Esophagus squamous epithelium (tissue), 5 donors: ENCODE measurements around the gene TOB1. TPM values are rescaled to one million over a fixed set of nuclear protein-coding genes. Genes with fewer than 3 reads are reported as not detected.
A peak's percentile ranks its signal among the peaks of the same experiment; 100 is the strongest.
"Not testable (repeated sequence)": the region's sequence is repeated elsewhere in the genome, so short reads cannot be mapped to it uniquely, and the experiment has no call there.

Source experiments
- DNase-seq: peaks from one replicate; lab custom pipeline; 2025; lab: John Stamatoyannopoulos, UW
- H3K27ac ChIP-seq, 4 donors: fragments of 200-600 bp; sonication (generic); one replicate each; pipeline ENCODE4 v1.5.1; 2016 to 2019; ENCODE audit warnings: mild to moderate bottlenecking in 1 of 4
- H3K27me3 ChIP-seq, 4 donors: fragments of 200-600 bp; sonication (generic); 1 replicate in 3 of 4; 2 replicates in 1 of 4; pipeline versions ENCODE4 v1.5.1 to v1.6.0; 2017 to 2021; ENCODE audit warnings: antibody characterized with exemption in 1 of 4
- H3K36me3 ChIP-seq, 3 donors: fragments of 200-600 bp; sonication (generic); one replicate each; pipeline ENCODE4 v1.5.1; 2016 to 2019
- H3K4me1 ChIP-seq, 3 donors: fragments of 200-600 bp; sonication (generic); one replicate each; pipeline ENCODE4 v1.5.1; 2017 to 2019
- H3K4me3 ChIP-seq, 4 donors: fragments of 200-600 bp; sonication (generic); 1 replicate in 3 of 4; 2 replicates in 1 of 4; pipeline ENCODE4 v1.5.1; 2016 to 2019; ENCODE audit warnings: mild to moderate bottlenecking in 2 of 4, moderate library complexity in 1 of 4
- H3K9me3 ChIP-seq, 3 donors: fragments of 200-600 bp; sonication (generic); one replicate each; pipeline ENCODE4 v1.5.1; 2016 to 2019
- POLR2A ChIP-seq, 4 donors: fragments of 450-650 bp; IDR thresholded peaks; one replicate each; pipeline ENCODE4 v1.6.1; 2017; ENCODE audit warnings: antibody characterized with exemption in 4 of 4, mild to moderate bottlenecking in 4 of 4, moderate library complexity in 3 of 4
- WGBS, 2 donors: methylation state at CpG; one replicate each; pipeline ENCODE4 v1.1.5; 2018; 5-methylcytosine and 5-hydroxymethylcytosine counted together
- intact Hi-C: fragments of 100-400 bp; cut with DNase I; formaldehyde crosslinking; loops from one replicate; pipeline ENCODE4 v1.15.0; 2022
- total RNA-seq, 4 donors: library from RNA; depleted of rRNA; stranded (reverse); fragments of >200 nt; gene quantifications; one replicate each; pipeline ENCODE4 v1.1.0, GENCODE V29; 2016
- TF ChIP-seq, protein P1 (sequence below), 6 experiments: fragments of 450-650 bp in 4 of 6; fragments of 200-600 bp in 2 of 6; sonication (generic) in 2 of 6; IDR thresholded peaks; one replicate each; pipeline ENCODE4 v1.5.1; 2016 to 2019; ENCODE audit warnings: antibody characterized with exemption in 6 of 6, mild to moderate bottlenecking in 4 of 6, moderate library complexity in 4 of 6
- donor health status: DM: yes; HTN: yes; CAD: no.

Gene TOB1
- total RNA-seq, 4 donors from 2014 or later, result 21.5 to 35.9 (median 31.1) TPM

DNA sequence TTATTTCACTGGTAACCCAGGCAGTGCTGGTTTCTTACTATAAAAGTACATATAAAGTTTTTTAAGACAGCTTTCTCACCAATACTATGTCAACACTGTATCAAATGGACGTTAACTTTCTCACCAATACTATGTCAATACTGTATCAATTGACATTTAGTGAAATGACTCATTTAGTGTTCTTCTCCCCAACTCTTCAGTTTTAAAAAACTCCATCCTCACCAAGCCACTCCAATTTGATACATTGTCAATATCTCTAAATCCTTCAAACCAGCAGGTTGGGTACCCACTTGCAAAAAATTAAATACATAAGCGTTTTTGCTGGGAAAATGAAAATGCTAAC is 4.8 kb downstream of the TOB1 start:
- whole genome bisulfite sequencing, 2 donors, result 77% methylated on average over 2 of the region's 2 CpGs
- Histone ChIP-seq H3K36me3 (peaks cover 6 to 34% (median 9%) of the 10 kb centered on the region in 3 donors), H3K4me1 (peaks cover 7 to 40% (median 20%) of the 10 kb centered on the region in 3 donors), H3K27ac (peak overlapping the region in 3 of 4 donors; percentile 12 to 100 (median 96)), H3K4me3 (peak overlapping the region in 1 of 4 donors; percentile 0), H3K9me3 (no peaks in the 10 kb centered on the region), H3K27me3 (no peaks in the 10 kb centered on the region)
- no peak for DNase-seq
- intact Hi-C loops, result no loop called here
- TF ChIP-seq, protein P1, sequence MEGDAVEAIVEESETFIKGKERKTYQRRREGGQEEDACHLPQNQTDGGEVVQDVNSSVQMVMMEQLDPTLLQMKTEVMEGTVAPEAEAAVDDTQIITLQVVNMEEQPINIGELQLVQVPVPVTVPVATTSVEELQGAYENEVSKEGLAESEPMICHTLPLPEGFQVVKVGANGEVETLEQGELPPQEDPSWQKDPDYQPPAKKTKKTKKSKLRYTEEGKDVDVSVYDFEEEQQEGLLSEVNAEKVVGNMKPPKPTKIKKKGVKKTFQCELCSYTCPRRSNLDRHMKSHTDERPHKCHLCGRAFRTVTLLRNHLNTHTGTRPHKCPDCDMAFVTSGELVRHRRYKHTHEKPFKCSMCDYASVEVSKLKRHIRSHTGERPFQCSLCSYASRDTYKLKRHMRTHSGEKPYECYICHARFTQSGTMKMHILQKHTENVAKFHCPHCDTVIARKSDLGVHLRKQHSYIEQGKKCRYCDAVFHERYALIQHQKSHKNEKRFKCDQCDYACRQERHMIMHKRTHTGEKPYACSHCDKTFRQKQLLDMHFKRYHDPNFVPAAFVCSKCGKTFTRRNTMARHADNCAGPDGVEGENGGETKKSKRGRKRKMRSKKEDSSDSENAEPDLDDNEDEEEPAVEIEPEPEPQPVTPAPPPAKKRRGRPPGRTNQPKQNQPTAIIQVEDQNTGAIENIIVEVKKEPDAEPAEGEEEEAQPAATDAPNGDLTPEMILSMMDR (IDR thresholded peaks at IDR 0.05), result no peak
- TF ChIP-seq POLR2A (IDR thresholded peaks at IDR 0.05), result no peak

DNA sequence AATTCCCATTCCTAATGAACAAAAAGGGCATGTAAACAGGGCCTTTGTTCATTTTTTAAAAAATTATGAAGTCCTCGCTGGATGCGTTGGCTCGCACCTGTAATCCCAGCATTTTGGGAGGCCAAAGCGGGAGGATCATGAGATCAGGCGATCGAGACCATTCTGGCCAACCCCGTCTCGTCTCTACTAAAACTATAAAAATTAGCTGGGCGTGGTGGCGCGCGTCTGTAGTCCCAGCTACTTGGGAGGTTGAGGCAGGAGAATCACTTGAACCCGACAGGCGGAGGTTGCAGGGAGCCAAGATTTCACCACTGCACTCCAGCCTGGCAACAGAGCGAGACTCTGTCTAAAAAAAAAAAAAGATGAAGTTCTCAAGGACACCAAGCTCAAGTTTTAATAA is 6.4 kb downstream of the TOB1 start:
- peaks cover 6 to 34% (median 9%) of the 10 kb centered on the region in 3 donors for H3K36me3 ChIP-seq
- DNase-seq, H3K27me3 ChIP-seq, H3K27ac ChIP-seq, H3K9me3 ChIP-seq, intact Hi-C loops, H3K4me3 ChIP-seq: not testable (repeated sequence)
- peaks cover 7 to 40% (median 20%) of the 10 kb centered on the region in 3 donors for H3K4me1 ChIP-seq
- 94 to 98% methylated on average over 15 of the region's 15 CpGs for WGBS, 2 donors

DNA sequence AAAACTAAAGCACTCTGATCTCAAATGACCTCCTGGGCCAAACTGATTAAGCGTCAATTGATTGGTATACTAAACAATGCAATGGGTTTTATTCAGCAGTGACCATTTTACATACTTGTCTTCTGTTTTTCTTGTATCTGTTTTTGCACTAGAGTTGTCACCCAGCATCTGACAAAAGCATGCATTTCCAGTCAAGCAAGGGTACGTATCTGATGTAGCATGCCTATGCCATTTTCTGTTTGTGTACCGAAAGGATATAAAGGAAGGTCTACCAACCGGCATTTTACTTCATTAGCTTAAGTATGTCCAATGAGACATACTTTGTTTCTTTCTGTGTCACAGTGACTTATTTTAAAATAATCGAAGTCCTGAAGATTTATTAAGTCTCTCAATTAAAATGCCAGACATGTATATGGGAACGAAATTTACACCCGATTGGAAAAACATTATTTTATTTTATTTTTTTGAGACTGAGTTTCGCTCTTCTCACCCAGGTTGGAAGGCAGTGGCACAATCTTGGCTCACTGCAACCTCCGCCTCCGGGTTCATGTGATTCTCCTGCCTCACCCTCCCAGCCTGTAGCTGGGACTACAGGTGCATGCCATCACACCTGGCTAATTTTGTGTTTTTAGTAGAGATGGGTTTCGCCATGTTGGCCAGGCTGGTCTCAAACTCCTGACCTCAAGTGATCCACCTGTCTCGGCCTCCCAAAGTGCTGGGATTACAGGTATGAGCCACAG is 7.5 kb downstream of the TOB1 start:
- Histone ChIP-seq H3K27me3 (no peaks in the 10 kb centered on the region), H3K36me3 (peaks cover 6 to 33% (median 9%) of the 10 kb centered on the region in 3 donors), H3K4me3 (no peak overlapping the region), H3K27ac (no peak overlapping the region), H3K4me1 (peaks cover 7 to 31% (median 16%) of the 10 kb centered on the region in 3 donors), H3K9me3 (no peaks in the 10 kb centered on the region)
- no peak for DNase-seq
- WGBS, 2 donors, result 91 to 92% methylated on average over 12 of the region's 12 CpGs
- intact Hi-C loops, result no loop called here
- TF ChIP-seq, protein P1 (IDR thresholded peaks at IDR 0.05), result no peak
- no peak for TF ChIP-seq POLR2A (IDR thresholded peaks at IDR 0.05)

- no peak overlapping the region for H3K4me3 ChIP-seq
- DNase-seq, result no peak
- 92 to 95% methylated on average over 2 of the region's 2 CpGs for WGBS, 2 donors
- no peaks in the 10 kb centered on the region for H3K9me3 ChIP-seq
- peaks cover 5 to 23% (median 14%) of the 10 kb centered on the region in 3 donors for H3K4me1 ChIP-seq
- intact Hi-C loops, result no loop called here
- H3K36me3 ChIP-seq, result peaks cover 0 to 11% (median 0%) of the 10 kb centered on the region in 3 donors
- TF ChIP-seq, protein P1 (IDR thresholded peaks at IDR 0.05), result no peak
- no peak for TF ChIP-seq POLR2A (IDR thresholded peaks at IDR 0.05)
- no peak overlapping the region for H3K27ac ChIP-seq
- H3K27me3 ChIP-seq, result no peaks in the 10 kb centered on the region
Measured at GRCh38 chr17:50856431-50856830, 9.7 kb downstream of the TOB1 start.

GRCh38 chr17:50855708-50856330 is 10.3 kb downstream of the TOB1 start:
- DNase-seq, result no peak
- 79 to 86% methylated on average over 6 of the region's 6 CpGs for WGBS, 2 donors
- H3K9me3 ChIP-seq, result no peaks in the 10 kb centered on the region
- peaks cover 5 to 23% (median 17%) of the 10 kb centered on the region in 3 donors for H3K4me1 ChIP-seq
- no peak overlapping the region for H3K27ac ChIP-seq
- TF ChIP-seq, protein P1 (IDR thresholded peaks at IDR 0.05), result no peak
- no peak for TF ChIP-seq POLR2A (IDR thresholded peaks at IDR 0.05)
- intact Hi-C loops, result no loop called here
- H3K36me3 ChIP-seq, result peaks cover 0 to 5% (median 0%) of the 10 kb centered on the region in 3 donors
- no peak overlapping the region for H3K4me3 ChIP-seq
- H3K27me3 ChIP-seq, result no peaks in the 10 kb centered on the region
